Stimulated activated CD4-positive, alpha-beta T cell treated with anti-CD3 and anti-CD28 coated beads, Interleukin-1b, Interleukin-23, amount 100 ng/mL, for 24 hours (primary cell): Measurements from ENCODE around the gene TFB1M.
"Not testable (repeated sequence)": the region's sequence is repeated elsewhere in the genome, so short reads cannot be mapped to it uniquely, and the experiment has no call there.

ENCODE experiments used
- DNase-seq, 4 experiments: peaks; one replicate each; pipeline ENCODE4 v3.0.0-alpha.2; 2020; ENCODE audit warnings: low read depth in 4 of 4, low spot score in 1 of 4

TFB1M gene

GRCh38 chr6:155303361-155303870, 10.9 kb downstream of the TFB1M start:
- DNase-seq, result no peak

DNA sequence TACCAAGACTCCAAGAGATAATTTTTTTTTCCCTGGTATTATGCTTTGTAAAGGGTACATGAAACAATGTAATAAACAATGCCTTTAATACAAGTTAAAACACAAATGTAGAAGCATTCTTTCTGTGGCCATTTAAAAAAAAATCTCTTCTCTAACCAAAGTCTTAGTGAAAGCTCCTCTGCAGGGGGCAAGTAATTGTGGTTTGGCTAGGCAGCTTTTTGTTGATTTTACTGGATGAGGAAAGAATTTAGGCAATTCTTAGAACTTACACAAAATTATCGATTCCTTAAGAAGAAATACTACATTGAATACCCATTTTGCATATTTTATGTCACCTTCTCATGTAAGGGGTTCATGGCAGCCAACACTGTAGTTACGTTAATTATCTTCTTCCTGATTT, 12.4 kb downstream of the TFB1M start:
- DNase-seq, result no peak

- no peak for DNase-seq
Observed at GRCh38 chr6:155297669-155298068, 16.6 kb downstream of the TFB1M start.

DNA sequence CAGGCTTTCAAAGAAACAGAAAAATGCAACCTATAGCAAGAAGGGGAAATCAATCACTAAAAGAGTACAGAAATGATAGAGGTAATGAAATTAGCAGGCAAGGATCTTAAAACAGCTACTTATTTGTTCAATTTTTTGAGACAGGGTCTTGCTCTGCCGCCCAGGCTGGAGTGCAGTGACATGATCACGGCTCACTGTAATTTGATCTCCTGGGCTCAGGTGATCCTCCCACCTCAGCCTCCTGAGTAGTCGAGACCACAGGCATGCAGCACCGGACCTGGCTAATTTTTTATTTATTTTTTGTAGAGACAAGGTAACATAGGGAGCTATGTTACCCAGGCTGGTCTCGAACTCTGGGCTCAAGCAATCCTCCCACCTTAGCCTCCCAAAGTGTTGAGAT, 21.6 kb downstream of the TFB1M start:
- DNase-seq, result no peak

DNA sequence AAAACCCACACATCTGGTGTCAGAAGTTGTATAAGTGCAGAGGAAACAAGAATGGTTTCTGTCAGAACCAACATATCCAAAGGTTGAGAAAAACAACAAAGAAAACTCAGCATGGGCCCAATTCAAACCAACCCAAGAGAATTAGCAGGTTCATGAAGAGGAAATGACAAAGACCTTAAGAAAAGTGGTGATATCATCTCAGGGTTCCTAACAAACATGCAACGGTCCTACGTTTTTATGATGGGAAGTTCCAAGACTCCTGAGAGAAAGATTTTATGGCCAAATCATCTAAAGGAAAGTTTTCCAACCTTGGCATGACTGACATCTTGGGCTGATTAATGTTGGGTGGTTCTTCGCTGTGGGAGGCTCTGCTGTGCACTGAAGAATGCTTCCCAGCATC, 23.0 kb downstream of the TFB1M start:
- DNase-seq, result no peak

DNA sequence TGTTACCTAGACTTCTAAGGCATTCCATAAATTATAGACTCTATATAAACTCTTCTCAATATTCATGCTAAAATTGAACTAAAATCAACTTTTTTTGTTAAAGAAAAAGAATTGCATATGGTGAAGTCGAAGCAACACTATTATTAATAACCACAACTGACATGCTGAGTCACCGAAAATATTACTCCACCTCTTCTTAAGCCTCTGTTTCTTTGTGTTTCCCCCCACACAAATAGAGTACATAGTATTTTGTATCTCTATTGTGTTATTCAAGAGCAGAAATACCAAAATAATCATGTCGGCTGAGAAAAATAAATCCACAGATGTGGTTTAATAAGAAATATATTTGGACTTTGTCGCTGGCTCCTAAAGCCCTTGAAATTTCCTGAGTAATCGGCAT, 23.8 kb downstream of the TFB1M start:
- DNase-seq, result no peak

DNA sequence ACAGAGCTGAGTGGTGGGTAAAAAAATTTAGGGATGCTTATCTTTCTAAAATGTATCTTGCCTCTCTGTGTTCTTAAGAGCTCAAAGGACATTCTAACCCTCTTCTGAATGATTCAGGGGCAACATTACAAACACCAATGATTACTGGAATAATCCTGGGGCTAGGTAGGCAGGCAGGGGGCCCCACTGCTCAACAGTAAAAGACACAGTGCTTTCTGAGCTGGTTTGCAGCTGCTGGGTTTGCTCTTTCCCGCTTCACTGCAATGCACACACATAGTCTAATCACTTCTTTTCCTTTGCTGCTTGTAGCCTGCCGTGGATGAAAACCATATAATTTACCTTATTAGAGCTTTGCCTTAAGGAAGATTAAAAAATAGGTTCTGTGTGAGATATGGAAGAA, 26.5 kb downstream of the TFB1M start:
- DNase-seq, result no peak

- no peak for DNase-seq
Observed at GRCh38 chr6:155284775-155285174, 29.5 kb downstream of the TFB1M start.

DNA sequence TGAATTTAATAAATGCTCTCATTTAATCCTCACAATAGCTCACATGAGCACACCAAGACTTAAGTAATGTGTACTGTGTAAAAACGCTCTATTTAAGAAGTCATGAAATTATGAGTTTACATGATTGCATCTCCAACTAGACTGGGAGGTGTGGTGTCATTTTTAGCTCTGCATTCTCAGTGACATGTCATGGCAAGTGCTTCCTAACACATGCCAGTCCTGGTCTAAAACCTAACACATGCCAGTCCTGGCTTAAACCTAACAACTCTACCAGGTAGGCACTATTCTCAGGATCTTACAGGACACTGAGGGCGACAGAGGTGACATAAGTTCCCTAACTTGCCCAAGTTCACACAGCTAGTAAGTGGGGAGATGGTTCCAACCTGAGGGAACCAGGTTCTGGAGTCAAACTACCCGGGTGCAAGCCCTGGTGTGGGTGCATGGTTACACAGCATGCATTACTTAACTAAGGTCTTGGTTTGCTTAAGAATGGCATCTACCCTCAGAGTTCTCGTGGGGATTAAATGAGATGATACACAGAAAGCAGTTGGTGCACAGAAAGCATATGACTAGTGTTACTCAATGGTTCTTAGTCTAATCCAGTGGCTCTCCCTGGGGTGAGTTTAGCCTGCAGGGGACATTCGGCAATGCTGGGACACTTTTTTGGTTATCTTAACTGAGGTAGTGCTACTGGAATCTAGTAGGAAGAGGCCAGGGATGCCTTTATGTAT, 35.8 kb downstream of the TFB1M start:
- no peak for DNase-seq

DNA sequence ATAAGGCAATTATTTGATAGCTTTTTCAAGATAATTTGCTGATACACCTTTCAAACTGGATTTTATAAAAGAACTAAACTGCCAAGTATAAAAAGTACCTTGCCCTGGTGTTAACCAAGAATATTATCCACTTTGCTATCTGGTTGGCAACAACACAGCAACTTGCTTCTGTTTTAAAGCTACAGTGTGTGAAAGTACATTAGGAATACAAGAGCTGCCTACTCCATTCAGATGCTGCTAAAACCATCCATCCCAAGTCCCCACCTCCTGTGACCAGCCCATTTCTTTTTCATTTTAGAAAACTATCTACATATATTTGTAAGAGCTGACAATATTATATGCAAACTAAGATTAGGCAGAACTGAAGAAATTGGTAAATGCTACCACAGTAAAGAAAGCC, 37.6 kb downstream of the TFB1M start:
- DNase-seq, result no peak

- DNase-seq, result no peak
Observed at GRCh38 chr6:155275808-155276480, 38.3 kb downstream of the TFB1M start.

- no peak for DNase-seq
Observed at GRCh38 chr6:155274533-155274932, 39.8 kb downstream of the TFB1M start.

DNA sequence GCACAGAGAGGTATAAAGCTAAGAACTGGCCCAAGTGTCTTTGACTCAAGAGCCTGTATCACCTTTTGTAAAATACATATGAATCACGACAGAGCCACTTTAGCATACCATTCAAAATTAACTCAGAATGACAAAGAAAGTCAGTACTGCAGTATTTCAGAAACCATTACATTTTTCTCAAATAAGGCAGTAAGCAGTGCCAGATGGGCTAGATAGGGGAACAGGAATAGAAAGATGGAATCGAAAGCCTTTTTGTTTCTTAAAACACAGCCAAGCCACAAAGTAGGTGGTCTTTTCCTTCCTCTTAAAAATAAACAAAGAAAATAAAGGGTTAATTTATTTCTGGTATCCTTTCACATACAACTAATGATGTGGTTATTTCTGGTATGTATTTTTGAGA, 40.2 kb downstream of the TFB1M start:
- no peak for DNase-seq

DNA sequence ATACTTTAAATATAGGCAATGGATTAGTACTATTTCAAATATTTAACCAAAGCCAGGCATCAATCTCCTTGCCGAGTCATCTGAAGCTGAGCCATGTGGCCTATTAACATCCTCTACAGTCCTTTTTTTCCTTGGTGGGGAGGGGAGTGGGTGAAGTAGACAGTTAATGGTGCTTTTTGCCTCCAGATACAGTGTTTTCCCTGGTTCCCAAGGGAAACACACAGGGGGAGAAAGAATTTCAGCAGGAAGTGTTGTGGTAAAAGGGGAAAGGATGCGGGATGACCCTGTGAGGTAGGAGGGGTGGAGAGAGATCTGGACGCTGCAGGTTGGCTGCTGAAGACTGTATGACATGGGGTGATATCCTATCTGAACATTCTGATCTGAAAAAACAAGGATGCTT, 40.9 kb downstream of the TFB1M start:
- DNase-seq, result no peak

DNA sequence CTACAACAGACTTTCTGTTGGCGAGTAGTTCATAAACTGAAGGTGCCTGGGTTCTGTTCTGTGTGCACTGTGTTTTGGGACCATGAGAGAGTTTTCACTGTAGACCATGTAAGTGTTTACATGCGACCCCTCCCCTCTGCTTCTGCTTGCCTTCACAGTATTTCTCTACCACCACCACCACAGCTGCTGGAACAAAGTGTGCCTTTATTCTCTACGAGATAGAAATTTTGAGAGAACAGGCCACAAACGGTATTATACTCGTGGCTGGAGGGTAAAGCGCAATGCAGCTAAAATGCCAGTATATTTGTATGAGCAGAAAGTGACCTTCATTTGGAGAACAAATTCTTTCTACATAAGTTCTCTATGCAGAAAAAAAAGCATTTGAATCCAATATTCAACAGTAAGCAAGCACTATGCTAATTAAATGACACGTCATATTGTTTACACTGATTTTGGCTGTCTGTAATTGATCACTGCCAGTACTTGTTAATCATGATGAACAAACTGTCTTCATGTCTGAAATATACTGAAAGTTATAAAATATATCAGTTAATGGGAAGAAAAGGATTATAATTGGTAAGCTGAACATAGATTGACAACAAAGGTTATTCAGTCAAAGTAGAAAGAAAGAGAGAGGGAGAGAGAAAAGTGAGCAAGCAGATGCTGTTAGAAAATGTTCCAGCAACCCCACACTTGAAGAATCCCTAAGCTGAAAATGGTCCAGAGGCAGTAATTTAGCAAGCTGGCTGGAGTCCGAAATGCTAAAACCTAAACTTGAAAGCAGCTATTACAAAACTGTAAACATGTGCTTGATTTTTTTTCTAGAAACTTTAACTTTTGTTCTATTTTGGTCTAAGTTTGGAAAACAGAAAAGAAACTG, 41.7 kb downstream of the TFB1M start:
- no peak for DNase-seq

DNA sequence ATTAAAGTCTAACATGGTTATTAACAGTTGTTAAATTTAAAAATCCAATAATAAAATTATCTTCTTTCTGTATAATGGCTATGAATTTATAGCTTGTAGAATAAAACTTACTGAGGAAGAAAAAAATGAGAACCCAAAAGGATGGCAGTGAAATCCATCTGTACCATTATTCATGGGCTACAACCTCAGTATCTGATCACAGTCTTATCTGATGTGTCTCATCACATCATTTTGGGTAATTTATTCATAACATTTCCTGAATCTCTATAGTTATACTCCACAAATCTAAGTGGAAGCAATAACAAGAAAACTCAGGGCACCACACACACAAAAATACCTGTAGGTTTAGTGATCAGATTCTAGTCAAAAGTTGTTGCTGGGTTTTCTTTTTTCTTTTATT, 43.1 kb downstream of the TFB1M start:
- DNase-seq, result no peak

DNA sequence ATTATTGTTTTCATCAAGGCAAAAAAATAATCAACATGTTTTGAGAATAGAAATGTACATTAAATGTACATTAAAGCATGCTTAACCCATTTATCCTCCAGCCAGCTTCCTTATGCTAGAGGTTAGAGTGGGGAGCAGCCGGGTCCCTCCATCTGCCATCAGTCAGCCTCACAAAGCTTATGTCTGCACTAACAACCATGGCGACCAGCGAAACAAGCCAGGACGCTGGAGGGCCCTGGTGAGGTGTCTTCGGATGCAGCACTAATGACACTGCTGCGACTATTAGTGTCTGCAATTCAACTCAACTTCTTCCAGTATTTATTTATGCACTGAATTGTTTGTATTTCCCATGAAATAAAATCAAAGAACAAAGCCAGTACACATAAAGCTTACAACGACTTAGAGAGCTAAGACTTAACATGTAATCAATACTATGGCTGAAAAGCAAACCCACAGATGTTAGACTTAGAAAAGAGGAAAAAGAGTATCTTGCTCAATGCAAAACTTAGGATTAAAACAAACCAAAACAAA, 43.7 kb downstream of the TFB1M start:
- no peak for DNase-seq

- DNase-seq, result no peak
Observed at GRCh38 chr6:155269765-155270164, 44.5 kb downstream of the TFB1M start.

DNA sequence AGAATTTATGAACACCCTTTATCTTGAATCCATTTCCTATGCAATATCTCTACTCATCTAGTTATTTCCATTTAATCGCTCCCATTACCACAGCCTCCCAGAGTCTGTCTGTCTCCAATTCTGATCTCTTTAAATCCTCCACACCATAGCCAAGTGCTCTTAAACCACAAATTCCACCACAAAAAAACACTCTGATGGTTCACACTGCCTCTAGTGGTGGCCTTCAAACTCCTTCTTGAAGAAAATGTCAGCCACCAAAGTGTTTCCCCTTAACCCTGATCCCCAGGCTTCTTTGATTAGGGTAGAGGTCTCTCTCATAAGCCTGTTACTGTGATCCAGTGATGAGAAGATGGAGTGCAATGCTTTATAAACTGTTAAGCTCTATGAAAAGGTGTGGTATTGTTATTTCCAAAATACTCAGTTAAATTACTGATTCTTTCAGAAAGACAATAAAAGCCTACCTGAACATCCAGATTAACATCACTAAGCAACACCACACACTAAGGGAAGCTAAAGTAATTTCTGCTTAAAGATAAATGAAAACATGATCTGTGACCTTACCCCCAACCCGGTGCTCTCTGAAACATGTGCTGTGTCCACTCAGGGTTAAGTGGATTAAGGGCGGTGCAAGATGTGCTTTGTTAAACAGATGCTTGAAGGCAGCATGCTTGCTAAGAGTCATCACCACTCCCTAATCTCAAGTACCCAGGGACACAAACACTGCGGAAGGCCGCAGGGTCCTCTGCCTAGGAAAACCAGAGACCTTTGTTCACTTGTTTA, 46.0 kb downstream of the TFB1M start:
- DNase-seq, result not testable (repeated sequence)

DNA sequence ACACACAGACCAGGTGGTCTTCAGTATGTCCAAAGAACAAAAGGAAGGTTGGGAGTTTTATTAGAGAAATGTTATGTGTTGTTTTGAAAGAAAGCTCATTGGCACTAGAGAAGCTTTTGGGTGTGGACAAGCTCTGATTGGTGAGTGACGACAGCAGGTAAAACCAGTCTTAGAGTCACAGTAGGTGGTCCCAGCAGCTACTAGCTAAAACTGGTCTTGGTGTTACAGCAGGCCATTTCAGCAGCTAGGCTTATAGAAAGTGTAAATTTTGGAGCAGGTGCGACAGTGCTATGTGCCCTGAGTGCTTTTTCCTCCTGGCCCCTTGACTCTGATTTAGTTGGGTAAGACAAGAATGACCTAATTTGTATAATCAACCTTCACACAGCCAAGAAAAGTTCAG, 46.9 kb downstream of the TFB1M start:
- DNase-seq, result no peak
